ENCODE measurements around the gene FHL2. TPM values are rescaled to one million over a fixed set of nuclear protein-coding genes. Genes with fewer than 3 reads are reported as not detected.

Gene FHL2
- total RNA-seq, 1 experiment from 2014 or later: 109 TPM

- ChIA-PET CTCF (no interaction called here), POLR2A (ENCODE audit: unreplicated experiment) (no interaction called here)
- Histone ChIP-seq H3K27ac (no peak overlapping the region), H3K36me3 (ENCODE audit: low read depth) (peaks cover 79% of the 10 kb centered on the region), H3F3A (ENCODE audit: insufficient read depth, low read depth) (peaks cover 46% of the 10 kb centered on the region), H3K27me3 (ENCODE audit: insufficient read depth, low read depth) (no peaks in the 10 kb centered on the region), H3K4me3 (no peak overlapping the region), H2AFZ (no peak overlapping the region), H3K9me2 (ENCODE audit: insufficient read depth) (no peaks in the 10 kb centered on the region), H4K20me1 (ENCODE audit: insufficient read depth) (no peaks in the 10 kb centered on the region; the same call in 1 of the 2 replicates), H3K79me2 (ENCODE audit: low read depth) (peaks cover 11% of the 10 kb centered on the region; the same call in 1 of the 2 replicates), H3K4me2 (no peak overlapping the region), H3K9me3 (ENCODE audit: insufficient read depth, low read depth) (no peaks in the 10 kb centered on the region), H3K4me1 (replicated peaks; ENCODE audit: insufficient read depth) (no peaks in the 10 kb centered on the region)
- intact Hi-C loops (cut with micrococcal nuclease; ENCODE audit: unreplicated experiment): no loop called here
- no peak for DNase-seq
- TF ChIP-seq, protein P1, sequence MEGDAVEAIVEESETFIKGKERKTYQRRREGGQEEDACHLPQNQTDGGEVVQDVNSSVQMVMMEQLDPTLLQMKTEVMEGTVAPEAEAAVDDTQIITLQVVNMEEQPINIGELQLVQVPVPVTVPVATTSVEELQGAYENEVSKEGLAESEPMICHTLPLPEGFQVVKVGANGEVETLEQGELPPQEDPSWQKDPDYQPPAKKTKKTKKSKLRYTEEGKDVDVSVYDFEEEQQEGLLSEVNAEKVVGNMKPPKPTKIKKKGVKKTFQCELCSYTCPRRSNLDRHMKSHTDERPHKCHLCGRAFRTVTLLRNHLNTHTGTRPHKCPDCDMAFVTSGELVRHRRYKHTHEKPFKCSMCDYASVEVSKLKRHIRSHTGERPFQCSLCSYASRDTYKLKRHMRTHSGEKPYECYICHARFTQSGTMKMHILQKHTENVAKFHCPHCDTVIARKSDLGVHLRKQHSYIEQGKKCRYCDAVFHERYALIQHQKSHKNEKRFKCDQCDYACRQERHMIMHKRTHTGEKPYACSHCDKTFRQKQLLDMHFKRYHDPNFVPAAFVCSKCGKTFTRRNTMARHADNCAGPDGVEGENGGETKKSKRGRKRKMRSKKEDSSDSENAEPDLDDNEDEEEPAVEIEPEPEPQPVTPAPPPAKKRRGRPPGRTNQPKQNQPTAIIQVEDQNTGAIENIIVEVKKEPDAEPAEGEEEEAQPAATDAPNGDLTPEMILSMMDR (conservative IDR thresholded peaks at IDR 0.05): no peak
- no peak for TF ChIP-seq EZH2 (IDR thresholded peaks at IDR 0.05; ENCODE audit: low read depth)
- no TSS peak for BruUV-seq (replicated peaks)
Measured at GRCh38 chr2:105364436-105365139, 34.3 kb downstream of the FHL2 start.

GRCh38 chr2:105362862-105363591, 35.8 kb downstream of the FHL2 start:
- no TSS peak for BruUV-seq (replicated peaks)
- Histone ChIP-seq H3K9me2 (ENCODE audit: insufficient read depth) (no peaks in the 10 kb centered on the region), H3K4me1 (replicated peaks; ENCODE audit: insufficient read depth) (no peaks in the 10 kb centered on the region), H3K27me3 (ENCODE audit: insufficient read depth, low read depth) (no peaks in the 10 kb centered on the region), H3K36me3 (ENCODE audit: low read depth) (peaks cover 79% of the 10 kb centered on the region), H3K4me2 (no peak overlapping the region), H3K27ac (no peak overlapping the region), H3F3A (ENCODE audit: insufficient read depth, low read depth) (peaks cover 57% of the 10 kb centered on the region), H4K20me1 (ENCODE audit: insufficient read depth) (no peaks in the 10 kb centered on the region; the same call in 1 of the 2 replicates), H3K4me3 (no peak overlapping the region), H3K9me3 (ENCODE audit: insufficient read depth, low read depth) (no peaks in the 10 kb centered on the region), H2AFZ (no peak overlapping the region), H3K79me2 (ENCODE audit: low read depth) (no peaks in the 10 kb centered on the region)
- intact Hi-C loops (cut with micrococcal nuclease; ENCODE audit: unreplicated experiment): no loop called here
- no peak for TF ChIP-seq EZH2 (IDR thresholded peaks at IDR 0.05; ENCODE audit: low read depth)
- TF ChIP-seq, protein P1 (conservative IDR thresholded peaks at IDR 0.05): no peak
- no peak for DNase-seq
- POLR2A ChIA-PET (ENCODE audit: unreplicated experiment): no interaction called here
- CTCF ChIA-PET: no interaction called here

DNA sequence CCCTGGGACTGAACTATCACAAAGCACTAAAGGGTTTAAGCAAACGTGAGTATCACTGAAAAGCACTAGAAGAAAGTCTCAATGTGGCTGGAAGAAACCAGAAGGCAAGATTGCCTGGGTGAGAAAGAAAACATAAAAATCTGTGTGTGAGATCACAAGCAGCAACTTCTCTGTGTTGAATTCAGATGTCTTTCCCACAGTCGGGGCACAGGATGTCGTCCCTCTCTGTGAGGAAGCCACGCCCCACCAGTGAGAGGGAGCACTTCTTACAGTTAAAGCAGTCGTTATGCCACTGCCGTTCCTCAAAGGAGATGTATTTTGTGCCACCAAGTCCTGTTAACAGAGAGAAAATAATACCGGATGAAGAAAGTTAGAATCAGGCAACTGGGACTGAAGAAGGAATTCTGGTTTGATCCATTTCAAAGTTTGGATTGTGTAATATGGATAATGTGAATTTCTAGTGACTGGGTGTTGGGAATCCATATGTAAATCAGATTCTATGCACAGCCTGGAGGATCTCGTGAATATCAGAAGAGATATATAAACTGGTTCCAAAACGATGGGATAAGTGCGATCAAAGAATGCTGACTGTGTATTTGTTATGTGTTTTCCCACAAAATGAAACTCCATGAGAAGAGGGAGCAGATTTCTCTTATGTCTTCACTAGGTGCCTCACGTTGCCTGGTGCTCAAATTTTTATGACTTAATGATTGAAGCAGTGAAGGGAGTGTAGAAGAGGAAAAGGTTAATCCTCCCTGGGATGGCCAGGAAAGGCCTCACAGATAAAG, 37.6 kb downstream of the FHL2 start:
- intact Hi-C loops (cut with micrococcal nuclease; ENCODE audit: unreplicated experiment): no loop called here
- ChIA-PET POLR2A (ENCODE audit: unreplicated experiment) (no interaction called here), CTCF (no interaction called here)
- BruUV-seq (replicated peaks): no TSS peak
- Histone ChIP-seq H3K27ac (no peak overlapping the region), H4K20me1 (ENCODE audit: insufficient read depth) (no peaks in the 10 kb centered on the region), H3K4me1 (replicated peaks; ENCODE audit: insufficient read depth) (no peaks in the 10 kb centered on the region), H3K9me2 (ENCODE audit: insufficient read depth) (no peaks in the 10 kb centered on the region), H2AFZ (no peak overlapping the region), H3K4me3 (no peak overlapping the region), H3K27me3 (ENCODE audit: insufficient read depth, low read depth) (no peaks in the 10 kb centered on the region), H3F3A (ENCODE audit: insufficient read depth, low read depth) (peaks cover 74% of the 10 kb centered on the region), H3K79me2 (ENCODE audit: low read depth) (no peaks in the 10 kb centered on the region), H3K4me2 (no peak overlapping the region), H3K9me3 (ENCODE audit: insufficient read depth, low read depth) (no peaks in the 10 kb centered on the region), H3K36me3 (ENCODE audit: low read depth) (peaks cover 70% of the 10 kb centered on the region)
- DNase-seq: no peak
- TF ChIP-seq, protein P1 (conservative IDR thresholded peaks at IDR 0.05): no peak
- no peak for TF ChIP-seq EZH2 (IDR thresholded peaks at IDR 0.05; ENCODE audit: low read depth)
